HEK293 (cell line): ENCODE data around the gene LBHD1.

Source experiments
- ATF2 ChIP-seq: fragments of 450-650 bp; formaldehyde crosslinking; IDR thresholded peaks from 2 replicates; pipeline ENCODE4 v1.5.1; 2016; ENCODE audit warnings: missing biosample characterization, missing genetic modification characterization, low read depth
- GFI1B ChIP-seq: fragments of 450-650 bp; formaldehyde crosslinking; IDR thresholded peaks from 2 replicates; pipeline ENCODE4 v1.5.1; 2016; ENCODE audit warnings: missing biosample characterization, missing genetic modification characterization
- OSR2 ChIP-seq: fragments of 450-650 bp; formaldehyde crosslinking; IDR thresholded peaks from 2 replicates; pipeline ENCODE4 v1.5.1; 2016; ENCODE audit warnings: missing biosample characterization, missing genetic modification characterization
- SETDB1 ChIP-seq: IDR thresholded peaks from one replicate; pipeline ENCODE4 v1.6.1; 2017; ENCODE audit warnings: mild to moderate bottlenecking, low read length, moderate library complexity, mixed read lengths; ENCODE audit not compliant: insufficient read length
- TSHZ1 ChIP-seq: fragments of 450-650 bp; formaldehyde crosslinking; IDR thresholded peaks from 2 replicates; pipeline ENCODE4 v1.5.1; 2016; ENCODE audit warnings: missing biosample characterization, missing genetic modification characterization, borderline replicate concordance
- ZBTB17 ChIP-seq: fragments of 450-650 bp; formaldehyde crosslinking; IDR thresholded peaks from 2 replicates; pipeline ENCODE4 v1.5.1; 2016; ENCODE audit warnings: missing biosample characterization, missing genetic modification characterization
- ZBTB20 ChIP-seq: fragments of 450-650 bp; formaldehyde crosslinking; IDR thresholded peaks from 2 replicates; pipeline ENCODE4 v1.5.1; 2016; ENCODE audit warnings: missing biosample characterization, missing genetic modification characterization
- ZNF174 ChIP-seq: fragments of 450-650 bp; formaldehyde crosslinking; IDR thresholded peaks from 2 replicates; pipeline ENCODE4 v1.5.0; 2017; ENCODE audit warnings: missing biosample characterization, mild to moderate bottlenecking, missing genetic modification characterization
- ZNF23 ChIP-seq: fragments of 450-650 bp; formaldehyde crosslinking; IDR thresholded peaks from 2 replicates; pipeline ENCODE4 v1.5.1; 2016; ENCODE audit warnings: missing biosample characterization, missing genetic modification characterization, borderline replicate concordance
- ZNF26 ChIP-seq: fragments of 450-650 bp; formaldehyde crosslinking; IDR thresholded peaks from 2 replicates; pipeline ENCODE4 v1.5.1; 2016; ENCODE audit warnings: missing biosample characterization, missing genetic modification characterization
- ZNF280C ChIP-seq: fragments of 450-650 bp; formaldehyde crosslinking; IDR thresholded peaks from 2 replicates; pipeline ENCODE4 v1.5.1; 2016; ENCODE audit warnings: missing biosample characterization, missing genetic modification characterization
- ZNF311 ChIP-seq: fragments of 450-650 bp; formaldehyde crosslinking; IDR thresholded peaks from 2 replicates; pipeline ENCODE4 v1.5.1; 2017; ENCODE audit warnings: missing biosample characterization, missing genetic modification characterization, borderline replicate concordance
- ZNF362 ChIP-seq: fragments of 450-650 bp; formaldehyde crosslinking; IDR thresholded peaks from 2 replicates; pipeline ENCODE4 v1.5.1; 2016; ENCODE audit warnings: missing biosample characterization, missing genetic modification characterization
- ZNF449 ChIP-seq: fragments of 450-650 bp; formaldehyde crosslinking; IDR thresholded peaks from 2 replicates; pipeline ENCODE4 v1.5.1; 2017; ENCODE audit warnings: missing biosample characterization, mild to moderate bottlenecking, missing genetic modification characterization, moderate library complexity
- ZNF529 ChIP-seq: fragments of 450-650 bp; formaldehyde crosslinking; IDR thresholded peaks from 2 replicates; pipeline ENCODE4 v1.5.1; 2017; ENCODE audit warnings: missing genetic modification characterization, missing biosample characterization; ENCODE audit not compliant: insufficient replicate concordance
- ZNF549 ChIP-seq: fragments of 450-650 bp; IDR thresholded peaks from 2 replicates; pipeline ENCODE4 v1.5.1; 2018; ENCODE audit warnings: missing biosample characterization, missing genetic modification characterization, mild to moderate bottlenecking, inconsistent platforms, moderate library complexity
- ZNF555 ChIP-seq: fragments of 450-650 bp; formaldehyde crosslinking; conservative IDR thresholded peaks from 2 replicates; pipeline ENCODE4 v1.5.1; 2017; ENCODE audit warnings: missing biosample characterization, mild to moderate bottlenecking, missing genetic modification characterization, inconsistent platforms
- ZNF623 ChIP-seq: fragments of 450-650 bp; formaldehyde crosslinking; IDR thresholded peaks from 2 replicates; pipeline ENCODE4 v1.5.1; 2016; ENCODE audit warnings: missing biosample characterization, missing genetic modification characterization
- ZNF629 ChIP-seq: fragments of 450-650 bp; formaldehyde crosslinking; IDR thresholded peaks from 2 replicates; pipeline ENCODE4 v1.5.1; 2017; ENCODE audit warnings: missing biosample characterization, missing genetic modification characterization
- ZNF670 ChIP-seq: fragments of 450-650 bp; formaldehyde crosslinking; IDR thresholded peaks from 2 replicates; pipeline ENCODE4 v1.5.1; 2016; ENCODE audit warnings: missing biosample characterization, missing genetic modification characterization, low read depth
- ZNF677 ChIP-seq: fragments of 450-650 bp; IDR thresholded peaks from 2 replicates; pipeline ENCODE4 v1.5.0; 2018; ENCODE audit warnings: missing biosample characterization, mild to moderate bottlenecking, missing genetic modification characterization, moderate library complexity
- ZNF704 ChIP-seq: fragments of 450-650 bp; formaldehyde crosslinking; IDR thresholded peaks from 2 replicates; pipeline ENCODE4 v1.5.1; 2016; ENCODE audit warnings: missing biosample characterization, missing genetic modification characterization
- ZNF747 ChIP-seq: fragments of 450-650 bp; formaldehyde crosslinking; IDR thresholded peaks from 2 replicates; pipeline ENCODE4 v1.5.1; 2016; ENCODE audit warnings: missing biosample characterization, missing genetic modification characterization
- ZSCAN16 ChIP-seq: fragments of 450-650 bp; formaldehyde crosslinking; IDR thresholded peaks from 2 replicates; pipeline ENCODE4 v1.5.1; 2016; ENCODE audit warnings: missing biosample characterization, missing genetic modification characterization
- ZSCAN18 ChIP-seq: fragments of 450-650 bp; formaldehyde crosslinking; IDR thresholded peaks from 2 replicates; pipeline ENCODE4 v1.5.1; 2016; ENCODE audit warnings: missing biosample characterization, missing genetic modification characterization

LBHD1 gene

GRCh38 chr11:62709247-62710000 is 37.4 kb upstream of the LBHD1 start (continued):
- TF ChIP-seq ZSCAN16 (tag by site-specific recombination) (no peak), ZNF280C (tag by site-specific recombination) (no peak), OSR2 (tag by site-specific recombination) (no peak), TSHZ1 (tag by site-specific recombination) (no peak), ZNF174 (tag by site-specific recombination) (no peak), ZNF23 (no peak), ZNF555 (tag by site-specific recombination) (no peak), ZNF449 (tag by site-specific recombination) (no peak), ZNF704 (tag by site-specific recombination) (no peak), ZNF670 (tag by site-specific recombination) (no peak), ATF2 (no peak), ZNF623 (tag by site-specific recombination) (no peak), ZSCAN18 (tag by site-specific recombination) (no peak), ZNF26 (tag by site-specific recombination) (no peak), ZNF311 (tag by site-specific recombination) (no peak), GFI1B (tag by site-specific recombination) (no peak), ZBTB20 (tag by site-specific recombination) (peak; percentile 100), ZNF549 (tag by site-specific recombination) (no peak), ZNF677 (tag by site-specific recombination) (no peak), SETDB1 (no peak), ZNF747 (tag by site-specific recombination) (no peak), ZNF362 (tag by site-specific recombination) (no peak), ZBTB17 (tag by site-specific recombination) (peak; percentile 62; the same call in 1 of the 2 replicates), ZNF629 (no peak), ZNF529 (no peak)
